T-helper 2 cell (primary cell): ENCODE results near the gene MRPL23.
A peak's percentile ranks its signal among the peaks of the same experiment; 100 is the strongest.
"Not testable (repeated sequence)": the region's sequence is repeated elsewhere in the genome, so short reads cannot be mapped to it uniquely, and the experiment has no call there.

Experiments
- DNase-seq, 5 experiments: peaks; one replicate each; pipeline versions ENCODE4 v3.0.0 to v3.0.0-alpha.2; 2012 to 2022

Gene MRPL23

DNA sequence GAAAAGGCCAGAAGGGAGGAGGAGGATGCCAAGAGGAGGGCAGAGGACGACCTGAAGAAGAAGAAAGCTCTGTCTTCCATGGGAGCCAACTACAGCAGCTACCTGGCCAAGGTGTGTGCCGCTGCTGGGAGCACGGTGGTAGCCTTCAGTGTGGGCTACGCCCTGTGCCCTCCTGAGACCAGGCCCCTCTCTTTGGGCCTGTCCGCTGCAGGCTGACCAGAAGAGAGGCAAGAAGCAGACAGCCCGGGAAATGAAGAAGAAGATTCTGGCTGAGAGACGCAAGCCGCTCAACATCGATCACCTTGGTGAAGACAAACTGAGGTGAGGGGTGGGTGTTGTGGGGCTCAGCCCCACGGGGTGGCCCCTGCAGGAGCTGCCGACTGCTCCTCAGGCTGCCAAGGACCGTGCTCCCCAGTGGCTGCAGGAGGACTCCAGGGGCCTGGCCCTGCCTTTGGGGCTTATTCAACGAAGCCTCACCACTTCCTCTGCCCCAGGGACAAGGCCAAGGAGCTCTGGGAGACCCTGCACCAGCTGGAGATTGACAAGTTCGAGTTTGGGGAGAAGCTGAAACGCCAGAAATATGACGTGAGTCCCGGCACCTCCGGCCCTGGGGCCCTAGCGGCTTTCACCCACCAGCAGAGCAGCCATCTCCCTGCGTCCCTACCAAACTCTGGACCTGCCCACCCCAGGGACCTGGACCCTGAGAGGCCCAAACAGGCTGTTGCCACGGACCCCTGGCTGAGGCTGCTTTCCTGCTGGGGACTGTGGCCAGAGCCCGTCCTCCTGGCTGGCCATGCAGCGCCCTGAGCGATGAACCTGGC, 12.6 kb upstream of the MRPL23 start:
- no peak for DNase-seq

DNA sequence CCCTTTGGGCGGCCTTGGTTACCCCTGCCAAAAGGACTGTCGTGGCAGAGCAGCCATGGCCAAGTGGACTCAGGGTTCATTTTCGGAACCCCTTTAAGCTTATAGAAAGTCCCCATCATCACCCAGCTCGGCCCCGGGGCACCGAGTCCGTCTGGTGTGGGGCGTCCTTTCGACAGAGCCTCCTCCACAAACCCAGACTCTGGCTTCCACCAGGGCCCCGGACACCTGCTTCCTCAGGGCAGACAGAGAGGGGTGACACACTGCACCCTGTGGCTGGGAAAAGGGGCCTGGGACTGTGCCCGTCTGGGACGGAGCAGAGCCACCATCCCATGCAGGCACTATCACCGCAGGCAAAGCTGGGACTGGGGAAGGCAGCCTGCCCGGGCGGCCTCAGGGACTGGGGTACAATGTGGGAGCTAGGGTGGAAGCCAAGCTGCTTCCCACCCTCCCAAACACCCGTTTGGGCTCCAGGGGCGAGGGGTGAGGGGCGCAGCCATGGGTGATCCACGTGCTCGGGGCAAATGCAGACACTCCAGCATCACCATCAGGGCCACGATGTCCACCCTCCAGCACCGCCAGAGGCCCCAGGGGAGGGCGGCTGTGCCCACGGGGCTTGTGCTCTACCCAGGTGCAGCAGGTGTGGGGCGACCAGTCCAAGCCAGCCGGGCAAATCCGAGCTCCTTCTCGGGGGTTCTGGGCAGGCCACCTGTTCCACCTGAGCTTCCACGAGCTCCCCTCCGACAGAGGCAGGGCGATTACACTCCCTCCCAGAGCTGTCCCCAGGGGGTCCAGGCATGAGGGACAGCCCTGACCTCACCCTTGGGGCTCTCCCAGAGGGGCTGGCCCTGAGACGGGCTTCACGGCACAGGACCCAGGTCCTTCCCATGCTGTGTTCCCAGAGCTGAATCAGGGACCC, 11.7 kb upstream of the MRPL23 start:
- DNase-seq: no peak

DNA sequence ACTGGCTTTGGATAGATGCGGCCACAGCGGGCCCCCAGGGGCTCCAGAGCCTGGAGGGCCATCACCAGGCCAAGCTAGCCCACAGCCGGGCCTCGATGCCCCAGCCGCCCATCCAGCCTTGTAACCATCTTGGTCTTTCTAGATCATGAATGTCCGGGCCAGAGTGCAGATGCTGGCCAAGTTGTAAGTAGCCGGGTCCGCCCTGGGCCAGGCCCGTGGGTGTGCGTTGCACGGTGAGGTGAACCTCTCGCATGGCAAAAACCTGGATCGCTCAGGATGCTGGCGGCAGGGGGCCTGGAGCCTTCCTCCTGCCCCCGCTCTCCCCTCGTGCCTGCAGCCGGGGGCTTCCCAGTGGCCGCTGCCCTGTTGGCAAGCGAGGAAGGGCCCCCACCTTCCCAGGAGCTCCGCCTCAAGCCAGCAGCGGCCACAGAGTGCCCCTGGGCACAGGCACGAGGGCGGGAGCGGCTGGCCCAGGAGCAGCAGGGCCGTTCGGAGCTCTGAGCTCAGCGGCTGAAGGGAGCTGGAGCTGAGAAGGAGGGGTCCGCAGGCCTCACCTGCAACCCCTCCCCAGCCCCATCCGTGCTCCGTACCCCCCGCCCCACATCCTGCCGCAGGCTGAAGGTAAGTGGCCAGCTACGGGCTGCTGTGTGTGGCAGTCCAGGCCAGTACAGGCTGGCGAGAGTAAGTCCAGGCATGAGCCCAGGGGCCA, 10.9 kb upstream of the MRPL23 start:
- DNase-seq: peak in 1 of 5 experiments; percentile 0

DNA sequence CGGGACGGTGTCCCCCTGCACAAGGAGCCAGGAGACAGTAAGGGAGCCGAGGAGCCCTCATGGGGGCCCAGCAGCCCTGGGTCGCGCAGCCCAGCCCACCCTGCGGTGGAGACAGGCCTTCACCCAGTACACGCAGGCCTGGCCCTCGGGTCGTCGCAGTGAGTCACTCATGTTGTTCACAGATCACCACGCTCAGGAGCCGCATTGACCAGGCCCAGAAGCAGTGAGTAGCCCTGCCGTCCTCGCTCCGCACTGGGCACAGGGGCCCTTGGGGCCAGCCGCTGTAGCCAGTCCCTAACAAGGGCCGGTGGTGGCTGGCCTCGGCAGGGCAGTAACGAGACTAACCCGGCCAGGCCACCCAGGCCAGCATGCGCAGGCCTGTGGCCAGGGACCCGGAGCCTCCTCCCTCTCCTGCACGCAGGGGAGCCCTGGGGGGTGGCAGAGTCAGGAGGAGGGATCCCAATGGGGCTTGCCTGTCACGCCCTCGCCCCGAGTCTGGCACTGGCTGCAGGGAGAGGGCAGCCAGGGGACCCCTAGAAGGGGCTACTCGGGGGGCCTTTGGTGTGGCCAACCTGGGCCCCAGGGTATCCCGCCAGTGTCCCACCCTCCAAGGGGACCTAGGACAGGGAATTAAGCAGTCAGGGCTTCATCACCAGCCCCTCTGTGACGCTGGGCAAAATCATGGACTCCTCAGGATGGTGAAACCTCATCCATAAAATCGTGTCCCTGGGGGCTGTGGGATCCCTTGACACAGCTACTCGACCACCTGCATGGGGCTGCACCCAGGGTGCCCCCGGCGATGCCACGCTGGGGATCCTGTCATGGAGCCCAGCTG, 10.1 kb upstream of the MRPL23 start:
- peak in 1 of 5 experiments; percentile 7 for DNase-seq

DNA sequence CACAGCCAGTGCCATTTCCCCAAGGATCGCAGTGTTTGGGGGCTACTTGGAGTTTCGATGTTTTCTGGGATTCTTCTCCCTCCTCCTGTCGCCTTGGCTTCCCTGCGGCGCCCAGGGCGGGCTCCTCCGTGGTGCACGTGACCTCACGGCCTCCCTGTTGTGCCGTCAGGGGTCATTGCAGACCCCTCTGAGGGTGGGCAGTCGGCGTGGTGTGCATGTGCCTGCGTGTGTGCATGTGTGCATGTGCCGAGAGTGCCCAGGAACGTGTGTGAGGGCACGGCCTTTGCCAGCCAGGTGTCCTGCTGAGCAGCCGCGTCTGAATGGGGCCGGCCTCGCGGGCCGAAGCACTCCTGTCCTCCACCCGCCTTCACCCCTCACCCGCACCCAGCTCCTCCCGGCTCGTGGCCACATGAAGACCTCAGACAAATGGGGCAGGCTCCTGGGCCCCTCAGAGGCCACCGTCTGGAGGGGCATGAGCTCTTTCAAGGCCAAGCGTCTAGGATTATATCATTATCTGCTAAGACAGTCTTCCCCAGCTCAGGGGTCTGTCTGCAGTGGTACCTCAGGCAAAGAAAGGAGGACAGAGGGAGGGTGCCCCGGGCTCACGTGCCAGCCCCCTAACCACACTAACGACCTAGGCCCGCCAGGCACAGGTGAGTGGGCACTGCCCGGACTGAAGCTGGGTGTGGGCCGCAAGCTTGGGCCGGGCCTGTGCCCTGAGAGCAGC, 9.4 kb upstream of the MRPL23 start:
- peak in 1 of 5 experiments; percentile 6 for DNase-seq

DNA sequence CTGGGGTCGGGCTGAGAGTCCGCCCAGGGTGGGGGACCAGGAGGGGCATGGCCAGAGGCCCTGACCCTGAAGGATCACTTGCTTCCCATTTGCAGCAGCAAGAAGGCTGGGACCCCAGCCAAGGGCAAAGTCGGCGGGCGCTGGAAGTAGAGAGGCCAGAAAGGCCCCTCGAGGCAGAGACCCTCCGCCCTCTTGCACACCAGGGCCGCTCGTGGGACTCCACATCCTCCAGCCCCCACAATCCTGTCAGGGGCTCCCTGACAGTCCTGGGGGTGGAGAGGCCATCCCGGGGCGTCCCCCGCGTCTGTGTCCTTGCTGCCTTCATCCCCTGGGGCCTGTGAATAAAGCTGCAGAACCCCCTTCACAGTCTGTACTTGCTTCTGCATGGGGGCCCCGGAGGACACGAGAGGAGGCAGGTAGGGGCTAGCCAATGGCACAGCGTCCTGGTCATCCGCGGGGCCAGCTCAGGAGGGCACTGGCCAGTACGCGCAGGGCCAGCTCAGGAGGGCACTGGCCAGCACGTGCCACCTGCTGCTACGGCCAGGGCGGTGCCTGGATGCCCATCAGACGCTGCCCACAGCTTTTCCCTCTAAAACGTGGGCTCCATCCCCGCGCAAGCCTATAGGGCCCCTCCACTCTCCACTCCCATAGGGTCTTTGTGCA, 8.7 kb upstream of the MRPL23 start:
- peak in 1 of 5 experiments; percentile 3 for DNase-seq

DNA sequence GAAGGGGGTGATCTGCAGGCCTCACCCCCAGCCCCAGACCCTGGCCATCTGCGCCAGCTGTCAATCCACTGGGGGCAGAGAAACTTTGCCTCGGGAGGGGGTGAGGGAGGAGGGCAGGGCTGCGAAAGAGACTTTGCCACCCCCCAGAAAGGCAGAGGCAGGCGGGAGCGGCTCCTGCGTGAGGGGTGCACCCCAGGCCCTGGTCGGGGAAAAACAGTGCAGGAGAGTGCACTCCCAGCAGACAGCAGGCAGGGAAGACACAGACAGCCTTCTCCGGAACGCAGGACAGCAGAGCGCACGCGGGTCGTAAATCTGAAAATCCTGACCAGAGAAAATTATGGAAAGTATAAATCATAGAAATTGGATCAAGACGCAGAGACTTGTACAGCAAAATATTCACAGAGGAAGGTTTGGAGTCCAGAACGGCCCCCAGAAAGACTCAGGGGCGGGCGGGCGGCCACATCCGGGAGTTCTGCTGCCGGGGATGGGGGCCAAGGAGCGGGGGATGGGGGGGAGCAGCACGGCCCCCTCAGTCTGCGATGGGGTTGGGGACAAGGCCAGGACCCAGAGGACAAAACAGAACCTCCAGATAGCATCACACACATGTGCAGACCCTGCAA, 8.0 kb upstream of the MRPL23 start:
- peak in 1 of 5 experiments; percentile 4 for DNase-seq

DNA sequence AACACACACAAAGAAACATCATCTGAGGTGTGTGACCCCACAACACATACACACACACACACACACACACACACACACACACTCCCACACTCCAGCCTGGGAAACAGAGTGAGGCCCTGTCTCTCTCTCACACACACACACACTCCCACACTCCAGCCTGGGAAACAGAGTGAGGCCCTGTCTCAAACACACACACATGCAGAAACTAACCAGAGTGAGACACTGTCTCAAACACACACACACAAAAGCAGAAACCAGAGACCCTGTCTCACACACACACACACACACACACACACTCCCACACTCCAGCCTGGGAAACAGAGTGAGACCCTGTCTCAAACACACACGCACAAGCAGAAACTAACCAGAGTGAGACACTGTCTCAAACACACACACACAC, 7.3 kb upstream of the MRPL23 start:
- DNase-seq: not testable (repeated sequence)

DNA sequence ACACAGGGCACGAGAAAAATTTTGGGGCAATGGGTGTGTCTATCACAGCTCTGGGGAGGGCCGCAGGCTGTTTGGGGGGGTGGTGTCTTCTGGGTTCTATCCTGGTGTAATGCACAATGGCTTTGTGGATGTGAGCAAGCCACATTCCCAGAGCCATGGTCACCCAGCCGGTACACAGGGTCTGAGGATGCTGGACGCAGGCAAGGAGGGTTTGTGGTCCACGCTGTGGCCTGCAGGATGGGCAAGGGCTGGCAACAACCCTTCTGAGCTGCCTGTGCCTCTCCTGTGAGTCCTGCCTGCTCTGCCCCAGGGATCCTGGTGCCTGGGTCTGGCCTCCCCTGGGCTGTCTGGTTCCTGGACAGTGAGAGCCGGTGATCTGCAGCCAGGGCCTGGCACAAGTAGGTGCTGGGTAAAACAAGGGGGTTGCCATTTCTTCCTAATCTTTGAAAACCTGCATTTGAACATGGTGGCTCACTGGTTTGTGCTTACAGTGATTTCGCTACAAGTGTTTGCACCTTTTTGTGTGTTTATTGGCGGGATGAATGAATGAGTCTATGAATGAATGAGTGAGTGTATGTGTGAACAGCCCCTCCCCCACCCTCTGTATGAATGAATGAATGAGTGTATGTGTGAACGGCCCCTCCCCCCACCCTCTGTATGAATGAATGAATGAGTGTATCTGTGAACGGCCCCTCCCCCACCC, 4.4 kb upstream of the MRPL23 start:
- DNase-seq: peak in 1 of 5 experiments; percentile 3

DNA sequence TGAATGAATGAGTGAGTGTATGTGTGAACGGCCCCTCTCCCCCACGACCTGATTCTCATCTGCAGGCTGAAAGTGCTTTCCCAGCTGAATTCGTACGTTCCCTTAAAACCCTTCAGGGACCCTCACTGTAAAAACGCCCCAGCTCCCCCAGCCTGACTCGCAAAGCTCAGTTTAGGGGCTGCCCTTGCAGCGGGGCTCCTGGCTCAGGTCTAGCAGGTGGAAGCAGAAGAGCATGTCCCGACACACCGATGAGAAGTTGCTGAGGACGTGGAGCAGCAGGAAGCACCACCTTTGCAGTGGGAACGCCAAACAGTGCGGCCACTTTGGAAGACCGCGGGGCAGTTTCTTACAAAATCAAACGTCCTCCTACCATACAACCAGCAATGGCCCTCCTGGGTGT, 3.6 kb upstream of the MRPL23 start:
- peak in 1 of 5 experiments; percentile 2 for DNase-seq

DNA sequence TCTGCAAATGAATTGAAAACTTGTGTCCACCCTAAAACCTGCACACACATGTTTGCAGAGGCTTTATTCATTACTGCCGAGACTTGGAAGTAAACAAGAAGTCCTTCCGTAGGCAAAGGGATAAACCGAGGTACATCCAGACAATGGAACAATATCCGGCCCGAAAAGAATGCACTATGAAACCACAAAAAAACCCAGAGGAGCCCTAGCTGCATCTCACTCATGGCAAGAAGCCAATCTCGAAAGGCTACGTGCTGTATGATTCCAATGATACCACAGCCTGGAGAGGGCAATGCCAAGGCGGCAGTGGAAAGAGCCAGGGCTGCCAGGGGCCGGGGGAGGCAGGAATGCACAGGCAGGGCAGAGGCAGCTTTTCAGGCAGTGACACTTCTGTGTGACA, 3.2 kb upstream of the MRPL23 start:
- DNase-seq: no peak

DNA sequence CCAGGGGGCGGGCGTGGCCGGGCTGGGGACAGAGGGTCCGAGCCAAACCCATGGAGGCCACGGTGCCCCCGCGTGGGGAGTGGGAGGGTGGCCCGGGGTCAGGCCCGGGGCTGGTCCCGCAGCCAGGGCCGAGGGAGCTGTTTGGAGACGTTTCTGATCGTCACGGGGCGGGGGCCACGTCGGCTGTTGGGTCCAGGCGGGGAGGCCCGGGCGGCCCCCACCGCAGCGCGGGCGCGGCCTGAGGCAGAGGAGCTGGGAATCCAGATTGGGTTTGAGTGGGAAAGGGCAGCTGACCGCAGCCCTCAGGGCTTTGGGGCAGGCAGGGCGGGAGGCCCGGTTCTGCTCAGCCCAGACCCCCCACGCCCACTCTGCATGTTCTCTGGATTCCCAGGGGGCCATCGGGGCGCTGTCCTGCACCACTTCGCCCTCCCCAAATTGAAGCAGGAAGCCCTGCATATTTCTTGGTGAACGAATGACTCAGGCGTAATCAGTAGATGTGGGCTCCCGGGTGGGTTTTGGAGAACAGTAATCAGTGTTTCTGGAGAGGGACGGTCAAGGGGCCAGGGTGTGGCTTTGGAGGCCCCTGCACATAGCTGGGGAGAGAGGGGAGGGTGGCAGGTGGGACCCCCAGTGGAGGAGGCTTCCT, 583 bp downstream of the MRPL23 start:
- no peak for DNase-seq

DNA sequence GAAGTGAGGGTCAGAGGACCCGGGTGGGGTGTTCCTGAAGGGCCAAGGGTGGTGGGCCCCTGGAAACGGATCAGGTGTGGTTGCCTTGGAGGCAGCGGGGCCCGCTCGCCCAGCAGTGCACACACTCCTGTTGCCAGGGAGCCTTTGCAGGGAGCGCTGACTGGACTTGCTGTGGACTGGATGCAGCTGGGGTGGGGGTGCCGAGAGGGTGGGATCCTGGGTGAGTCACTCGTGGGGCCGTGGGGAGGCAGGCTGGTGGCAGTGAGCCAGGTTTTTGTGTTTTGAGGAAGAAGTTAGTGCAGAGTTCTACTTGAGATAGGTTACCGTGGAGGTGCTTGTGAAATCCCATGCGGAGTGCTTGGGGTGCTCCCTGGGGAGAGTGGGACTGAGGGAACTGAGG, 1.3 kb downstream of the MRPL23 start:
- DNase-seq: no peak

DNA sequence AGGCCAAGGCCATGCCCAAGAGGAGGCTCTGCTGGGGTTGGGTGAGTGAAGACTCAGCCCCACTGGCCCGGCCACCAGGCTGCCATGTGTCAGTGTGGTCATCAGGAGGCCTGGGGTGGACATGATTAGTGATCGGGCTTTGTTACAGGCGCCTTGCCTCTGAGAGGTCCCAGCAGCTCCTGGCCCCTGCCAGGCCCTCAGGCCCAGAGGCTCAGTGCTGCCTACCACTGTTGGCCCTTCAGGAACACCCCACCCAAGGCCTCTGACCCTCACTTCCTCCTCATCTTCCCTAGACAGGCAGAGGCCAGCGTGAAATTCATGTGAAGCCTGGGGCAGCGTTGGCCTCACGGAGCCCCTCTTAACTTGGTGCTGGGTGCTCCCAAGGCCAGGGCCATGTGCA, 2.2 kb downstream of the MRPL23 start:
- DNase-seq: no peak

DNA sequence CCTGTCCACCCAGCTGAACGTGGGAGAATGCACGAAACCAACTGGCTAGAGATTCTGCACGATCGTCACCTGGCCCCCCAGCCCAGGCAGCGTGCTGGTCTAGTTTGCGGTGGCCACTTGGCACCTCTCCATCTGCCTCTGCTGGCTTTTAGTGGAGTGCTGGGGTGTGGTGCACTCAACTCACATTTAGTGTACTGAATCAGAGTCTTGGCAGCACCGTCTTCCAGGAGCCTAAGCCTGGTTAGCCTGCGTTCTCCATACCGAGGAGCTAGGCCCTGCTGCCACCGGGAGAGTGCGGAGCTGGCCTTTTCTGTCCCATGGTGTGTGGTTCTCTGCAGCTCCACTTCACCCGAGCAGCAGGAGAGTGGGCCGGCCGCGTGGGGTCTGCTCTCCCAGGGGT, 2.8 kb downstream of the MRPL23 start:
- no peak for DNase-seq

DNA sequence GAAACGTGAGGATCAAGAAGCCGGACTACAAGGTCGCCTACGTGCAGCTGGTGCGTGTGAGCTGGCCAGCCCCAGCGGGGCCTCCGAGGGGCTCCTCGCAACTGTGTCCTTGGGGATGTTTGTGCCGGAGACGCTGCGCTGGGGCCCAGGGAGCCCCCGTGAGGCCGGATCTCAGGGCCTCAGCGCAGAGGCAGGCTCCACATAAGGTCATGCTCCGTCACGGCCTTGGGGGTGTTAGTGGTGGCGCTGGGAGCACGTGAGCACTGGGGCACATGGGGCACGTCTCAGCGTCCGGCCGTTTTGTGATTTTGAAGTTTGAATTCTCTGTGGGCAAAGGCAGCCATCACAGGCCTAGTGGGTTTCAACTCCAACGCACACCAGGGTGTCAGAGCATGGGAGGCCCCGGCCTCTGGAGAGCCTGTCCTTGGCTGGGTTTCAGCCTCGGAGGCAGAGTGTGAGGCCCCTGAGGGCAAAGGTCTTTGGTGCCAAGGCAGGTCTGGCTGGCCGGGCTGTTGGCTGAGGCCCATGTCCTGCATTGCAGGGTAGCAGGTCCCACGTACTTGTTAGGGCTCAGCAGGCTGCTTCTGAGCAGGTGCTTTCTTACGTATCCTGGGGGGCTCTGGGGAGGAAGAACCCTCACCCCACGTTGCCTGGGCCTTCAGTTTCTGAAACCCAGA, 5.8 kb downstream of the MRPL23 start:
- DNase-seq: no peak

DNA sequence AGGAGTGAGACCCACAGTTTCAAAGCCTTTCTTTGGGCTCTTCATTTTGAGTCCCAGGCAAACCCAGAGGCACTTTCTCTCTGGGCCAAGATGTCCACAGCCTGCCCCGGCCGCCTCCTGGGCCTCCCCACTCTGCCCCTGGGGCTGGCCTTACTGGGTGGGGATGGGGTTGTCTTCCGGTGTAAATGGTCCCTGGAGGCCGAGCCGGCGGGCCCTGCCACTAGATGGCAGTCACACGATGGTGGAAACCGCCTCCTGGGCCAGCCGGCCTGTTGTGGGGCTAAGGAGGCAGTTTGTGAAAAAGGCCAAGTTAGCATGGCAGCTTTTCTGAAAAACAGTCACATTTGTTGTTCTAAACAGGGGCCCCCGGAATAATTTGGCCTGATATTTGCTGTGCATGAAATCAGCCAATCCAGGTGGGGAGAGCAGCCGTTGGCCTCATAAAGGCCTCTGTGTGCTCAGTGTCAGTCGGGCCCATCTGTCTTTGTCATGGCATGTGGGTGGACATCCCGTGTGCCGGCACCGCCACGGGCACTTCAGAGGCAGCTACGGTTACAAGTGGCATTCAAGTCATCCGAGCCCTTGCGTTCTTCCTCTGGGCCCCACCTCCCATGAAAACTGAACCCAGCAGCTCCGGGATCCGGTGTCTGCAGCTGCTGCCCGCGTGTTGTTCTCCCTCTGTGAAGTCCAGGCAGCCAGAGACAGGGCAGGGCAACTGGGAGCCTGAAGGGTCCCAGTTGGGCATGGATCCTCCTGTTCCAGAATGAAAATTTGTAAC, 6.5 kb downstream of the MRPL23 start:
- no peak for DNase-seq

DNA sequence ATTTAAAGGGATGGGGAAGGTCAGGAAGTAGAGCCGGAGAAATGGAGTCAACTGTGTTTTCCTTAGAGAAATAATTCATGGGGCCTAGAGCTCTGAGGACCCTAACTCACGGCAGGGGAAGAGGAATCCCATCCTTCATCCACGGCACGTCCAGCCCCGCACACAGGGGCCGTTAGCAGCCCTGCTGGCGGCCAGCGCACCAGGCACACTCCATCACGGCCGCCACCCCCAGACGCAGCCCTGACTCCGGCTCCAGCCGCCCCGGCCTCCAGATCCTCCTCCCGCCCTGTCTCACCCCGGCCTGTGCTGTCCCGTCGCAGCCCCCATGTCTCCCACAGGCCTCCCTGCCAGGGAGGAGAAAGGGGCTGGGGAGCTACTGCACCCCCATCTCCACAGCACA, 11.2 kb downstream of the MRPL23 start:
- DNase-seq: no peak
